GM18508 (cell line): Measurements from ENCODE around the gene PPP1R14B.

Experiments used
- ATAC-seq: cut with Tn5 transposase; IDR thresholded peaks from one replicate; pipeline ENCODE4 v1.9.1; 2021; ENCODE audit warnings: moderate number of reproducible peaks; ENCODE audit not compliant: insufficient read depth, unreplicated experiment

PPP1R14B gene, protein sequence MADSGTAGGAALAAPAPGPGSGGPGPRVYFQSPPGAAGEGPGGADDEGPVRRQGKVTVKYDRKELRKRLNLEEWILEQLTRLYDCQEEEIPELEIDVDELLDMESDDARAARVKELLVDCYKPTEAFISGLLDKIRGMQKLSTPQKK

DNA sequence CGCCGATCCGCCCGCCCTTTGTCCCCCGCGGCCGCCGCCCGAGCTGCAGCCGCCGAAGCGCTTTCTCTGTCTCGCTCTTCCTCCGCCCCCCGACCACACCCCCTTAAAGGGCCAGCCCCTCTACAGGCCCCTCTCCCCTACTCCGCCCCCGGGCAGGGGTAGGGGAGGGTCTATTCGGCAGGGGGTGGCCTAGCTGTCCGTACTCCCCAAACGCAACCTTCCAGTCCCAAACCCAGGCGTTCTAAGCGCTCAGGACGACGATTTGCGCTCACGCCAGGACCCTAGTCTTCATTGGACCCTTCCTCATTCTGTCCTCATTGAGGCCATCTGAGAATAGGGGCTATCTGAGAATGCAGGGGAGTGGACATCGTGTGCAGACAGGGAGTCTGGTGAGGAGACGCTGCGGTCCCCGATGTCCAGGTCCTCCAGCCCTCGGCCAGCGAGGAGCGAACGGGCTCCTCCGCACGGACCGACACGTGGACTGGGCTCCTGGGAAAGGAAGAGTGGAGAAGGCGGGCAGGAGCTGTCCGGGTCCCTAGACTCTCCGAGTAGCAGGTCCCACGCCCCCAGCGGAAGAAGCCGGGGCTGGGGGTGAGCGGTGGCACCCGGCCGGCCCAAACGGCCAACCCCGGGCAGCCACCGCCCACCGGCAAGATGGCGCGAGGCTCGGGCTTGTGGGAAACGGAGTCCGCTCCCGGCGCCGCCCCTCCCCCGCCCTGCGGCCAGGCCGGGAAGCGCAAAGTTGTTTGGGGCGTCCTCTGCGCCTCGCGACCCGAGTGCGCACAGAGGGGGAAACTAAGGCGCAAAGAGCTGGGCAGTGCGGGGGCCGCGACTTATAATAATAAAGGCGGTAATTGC, at the start of gene PPP1R14B:
TSS of gene PPP1R14B (minus strand) at position 73 of the 858 bp plus-strand sequence. CDS start 270 bp downstream, outside the sequence.
- no peak for ATAC-seq

DNA sequence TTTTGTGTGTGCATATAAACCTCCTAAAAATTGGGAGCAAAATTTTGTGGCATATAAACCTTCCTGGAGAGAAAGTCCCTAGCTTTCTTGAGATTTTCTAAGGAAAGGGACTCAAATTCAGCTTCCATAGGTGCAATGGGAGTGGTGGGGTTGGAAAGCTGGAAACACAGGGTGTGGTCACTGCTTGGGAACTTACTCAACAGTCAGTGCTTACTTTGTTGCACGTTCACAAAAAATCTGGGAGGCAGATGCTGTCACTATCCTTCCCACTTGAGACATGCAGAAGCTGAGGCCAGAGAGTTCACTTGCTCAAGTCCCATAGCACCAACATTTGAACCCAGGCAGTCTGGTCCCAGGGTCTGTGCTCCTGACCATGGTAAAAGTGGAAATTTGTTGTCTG, 49.5 kb upstream of the PPP1R14B start:
- ATAC-seq, result no peak

DNA sequence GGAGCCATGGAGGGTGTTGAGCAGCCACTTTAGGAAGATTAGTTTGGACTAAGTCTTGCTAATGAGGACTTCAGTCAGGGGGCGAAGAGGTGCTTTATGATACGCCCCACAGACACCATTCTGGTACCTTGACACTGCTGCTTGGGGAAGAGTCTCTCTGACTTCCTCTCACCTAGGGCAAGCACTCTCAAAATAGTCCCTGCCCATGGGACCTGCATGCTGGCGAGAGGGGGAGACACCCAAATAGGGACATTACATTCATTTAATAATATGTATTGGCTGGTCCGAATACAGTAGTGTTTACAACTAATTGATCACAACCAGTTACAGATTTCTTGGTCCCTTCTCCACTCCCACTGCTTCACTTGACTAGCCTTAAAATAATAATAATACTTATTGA, 49.0 kb upstream of the PPP1R14B start:
- no peak for ATAC-seq

DNA sequence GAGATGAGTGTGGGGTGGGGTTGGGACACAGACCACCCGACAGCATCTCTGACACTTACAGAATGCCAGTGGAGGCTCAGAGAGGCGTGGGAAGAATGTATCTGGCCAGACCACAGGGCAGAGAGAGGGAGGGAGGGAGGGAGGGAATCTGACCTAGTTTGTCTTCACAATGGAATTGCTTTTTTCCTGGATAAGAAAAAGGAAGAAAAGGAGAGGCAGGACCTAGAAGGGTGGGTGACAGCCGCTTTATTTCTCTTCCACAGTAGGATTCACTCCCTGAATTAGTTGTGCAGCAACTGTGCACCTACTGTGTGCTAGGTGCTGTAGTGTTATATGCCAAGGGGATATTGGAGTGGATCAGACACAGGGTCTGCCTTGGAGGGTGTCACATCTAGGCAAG, 48.0 kb upstream of the PPP1R14B start:
- ATAC-seq, result no peak

DNA sequence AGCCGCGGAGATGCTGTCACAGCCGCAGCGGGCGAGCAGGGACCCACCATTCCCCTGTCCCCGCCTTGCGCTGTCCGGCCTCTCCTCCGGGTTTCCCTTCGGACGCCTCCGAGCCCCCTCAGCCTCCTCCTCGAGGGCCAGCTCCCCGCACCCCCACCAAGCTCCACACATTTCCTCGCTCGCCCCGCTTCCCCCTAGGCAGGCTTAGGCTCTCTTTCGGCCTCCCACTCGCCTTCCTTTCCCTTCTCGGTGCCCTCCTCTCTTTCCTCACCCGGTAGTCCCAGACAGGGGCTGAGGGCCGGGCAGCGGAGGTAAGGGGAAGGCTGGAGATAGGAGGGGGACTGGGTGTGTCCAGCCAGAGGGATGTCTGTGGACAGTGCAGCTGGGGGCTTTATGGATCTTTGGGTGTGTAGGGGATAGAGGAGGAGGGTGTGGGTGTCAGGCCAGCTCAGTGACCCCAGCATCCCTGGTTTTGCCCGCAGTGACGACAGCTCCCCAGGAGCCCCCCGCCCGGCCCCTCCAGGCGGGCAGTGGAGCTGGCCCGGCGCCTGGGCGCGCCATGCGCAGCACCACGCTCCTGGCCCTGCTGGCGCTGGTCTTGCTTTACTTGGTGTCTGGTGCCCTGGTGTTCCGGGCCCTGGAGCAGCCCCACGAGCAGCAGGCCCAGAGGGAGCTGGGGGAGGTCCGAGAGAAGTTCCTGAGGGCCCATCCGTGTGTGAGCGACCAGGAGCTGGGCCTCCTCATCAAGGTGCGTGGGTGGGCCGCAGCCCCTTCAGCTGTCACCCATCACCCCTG, 45.9 kb upstream of the PPP1R14B start:
- no peak for ATAC-seq

DNA sequence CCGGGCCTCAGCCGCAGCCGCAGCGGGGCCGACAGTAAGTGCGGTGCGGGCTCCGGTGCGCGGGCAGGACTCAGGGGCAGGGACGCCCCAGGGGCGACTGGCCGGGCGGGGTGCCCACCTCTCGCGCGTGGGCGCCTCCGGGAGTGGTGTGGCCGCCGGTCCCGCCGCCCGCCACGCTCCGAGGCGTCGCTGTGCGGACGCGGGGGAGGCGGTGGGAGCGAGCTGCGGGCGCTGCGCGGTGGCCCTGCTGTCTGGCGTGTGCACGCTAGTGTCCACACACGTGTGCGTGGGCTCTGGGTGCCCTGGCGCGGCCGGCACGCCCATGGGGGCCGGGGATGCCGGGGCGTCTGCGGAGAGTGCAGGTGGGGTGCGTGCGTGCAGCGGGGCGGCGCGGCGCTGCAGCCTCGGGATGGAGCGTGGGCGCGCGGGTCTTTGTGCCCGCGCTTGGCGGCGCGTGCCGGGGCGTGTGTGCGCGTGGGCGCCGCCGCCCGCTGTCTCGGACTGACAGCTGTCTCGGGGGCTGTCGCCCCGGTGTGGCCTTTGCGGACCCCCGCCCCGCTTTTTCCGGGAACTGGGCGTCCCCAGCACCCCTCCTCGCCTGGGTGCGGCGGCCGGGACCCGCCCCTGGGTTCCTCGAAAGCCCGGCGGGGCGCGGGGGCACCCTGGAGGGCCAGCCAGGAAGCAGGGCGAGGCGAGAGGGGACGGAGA, 45.2 kb upstream of the PPP1R14B start:
- ATAC-seq, result no peak

DNA sequence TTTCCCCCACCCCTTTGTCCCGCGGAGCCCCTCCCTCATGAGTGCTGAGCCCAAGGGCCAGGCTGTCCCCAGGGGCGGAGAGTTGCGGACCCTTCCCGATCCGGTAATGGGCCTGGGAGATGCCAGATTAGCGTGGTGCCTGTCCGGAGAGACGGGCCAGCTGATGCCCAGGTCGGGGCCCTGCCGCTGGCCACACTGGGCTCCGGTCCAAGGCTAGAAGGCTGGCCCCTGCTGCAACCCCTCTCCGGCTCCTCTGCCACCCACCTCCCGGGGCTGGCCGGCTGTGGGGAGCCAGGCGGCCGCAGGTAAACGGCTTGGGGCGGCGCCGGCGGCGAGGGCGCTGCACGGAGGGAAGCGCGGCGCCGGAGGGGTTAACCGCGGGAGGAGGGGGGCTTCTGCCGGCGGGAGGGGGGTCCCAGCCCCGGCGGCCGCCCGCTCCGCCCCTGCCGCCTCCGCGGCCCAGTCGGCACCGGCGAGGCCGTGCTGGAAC, 44.6 kb upstream of the PPP1R14B start, which contains the start of gene KCNK4:
TSS of gene KCNK4 (plus strand) at position 41 of the 490 bp plus-strand sequence. CDS start 1,717 bp downstream, outside the sequence.
- ATAC-seq, result no peak

DNA sequence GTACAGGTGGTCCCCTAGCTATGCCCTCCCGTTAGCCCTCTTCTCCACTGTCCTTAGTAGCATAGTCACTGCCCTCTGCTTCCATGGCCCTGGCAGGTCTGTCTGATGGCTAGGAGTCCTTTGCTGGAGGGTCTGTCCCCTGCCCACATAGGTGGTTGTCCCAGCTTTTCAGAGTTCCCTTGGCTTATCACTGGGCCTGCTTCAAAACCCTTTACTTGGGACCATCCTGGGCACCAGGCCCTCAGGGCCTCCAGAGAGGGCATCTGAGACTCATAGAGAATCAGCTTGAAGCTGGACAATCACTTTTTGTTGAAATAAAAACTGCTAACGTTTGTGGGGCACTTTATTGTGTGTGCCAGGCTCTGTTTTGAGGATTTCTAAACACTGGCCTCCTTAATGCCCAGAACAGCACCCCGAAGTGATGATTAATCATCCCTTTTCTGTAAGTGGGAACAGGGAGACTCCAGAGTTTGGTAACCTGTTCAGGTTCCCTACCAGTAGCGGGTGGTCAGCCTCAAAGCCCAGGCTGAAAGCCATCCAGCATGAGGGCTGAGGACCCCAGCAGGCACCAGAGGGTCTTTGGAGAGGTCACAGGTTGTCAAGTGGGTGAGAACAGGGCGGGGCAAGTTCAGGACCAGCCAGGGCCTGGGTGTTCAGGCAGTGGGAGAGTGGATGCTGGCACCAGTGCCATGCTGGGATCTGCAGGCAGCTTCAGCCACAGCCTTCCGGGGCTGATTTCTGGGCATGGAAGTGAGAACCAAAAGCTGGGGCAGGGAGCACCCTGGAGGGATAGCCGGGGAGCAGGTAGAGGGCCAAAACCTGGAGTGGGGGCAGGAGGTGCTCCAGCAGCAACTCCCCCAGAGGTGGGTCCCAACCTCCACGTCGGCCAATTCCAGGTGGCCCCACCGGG, 43.9 kb upstream of the PPP1R14B start:
- ATAC-seq, result no peak

DNA sequence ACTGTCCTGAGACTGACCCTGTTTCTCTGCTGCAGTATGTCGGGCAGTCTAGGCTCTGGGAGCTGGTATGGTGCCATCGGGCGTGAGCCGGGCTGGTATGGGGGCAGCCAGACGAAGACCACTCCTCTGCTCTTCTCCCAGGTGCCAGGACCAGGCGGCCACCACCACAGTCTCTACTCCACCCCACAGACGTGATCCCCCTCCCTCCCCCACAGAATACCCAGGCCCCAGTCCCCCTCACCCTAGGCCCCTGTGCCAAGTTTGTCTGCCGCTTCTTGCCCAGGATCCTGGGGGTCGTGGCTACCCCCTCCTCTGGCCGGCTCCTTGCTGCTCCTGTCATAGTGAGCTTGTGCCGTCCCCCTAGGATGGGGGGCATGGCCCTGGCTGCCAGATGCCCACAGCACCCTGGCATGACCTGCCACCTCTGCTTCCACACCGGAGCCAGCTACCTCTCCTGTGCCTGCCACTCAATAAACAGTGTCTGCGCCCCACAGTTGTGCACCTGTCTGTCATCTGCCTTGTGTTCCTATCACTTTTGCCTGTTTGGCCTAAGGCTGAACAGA, 42.3 kb upstream of the PPP1R14B start:
- ATAC-seq, result no peak

DNA sequence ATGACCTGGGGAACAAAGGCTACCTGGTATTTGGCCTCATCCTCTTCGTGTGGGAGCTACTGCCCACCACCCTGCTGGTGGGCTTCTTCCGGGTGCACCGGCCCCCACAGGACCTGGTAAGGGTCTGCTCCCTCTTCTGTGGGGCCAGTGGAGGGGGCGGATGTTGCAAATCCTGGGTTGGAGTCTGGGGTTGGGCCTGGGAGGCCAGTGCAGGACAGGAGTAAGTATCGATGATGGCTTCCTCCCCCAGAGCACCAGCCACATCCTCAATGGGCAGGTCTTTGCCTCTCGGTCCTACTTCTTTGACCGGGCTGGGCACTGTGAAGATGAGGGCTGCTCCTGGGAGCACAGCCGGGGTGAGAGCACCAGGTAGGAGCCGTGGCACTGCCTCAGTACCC, 41.6 kb upstream of the PPP1R14B start:
- ATAC-seq, result no peak

DNA sequence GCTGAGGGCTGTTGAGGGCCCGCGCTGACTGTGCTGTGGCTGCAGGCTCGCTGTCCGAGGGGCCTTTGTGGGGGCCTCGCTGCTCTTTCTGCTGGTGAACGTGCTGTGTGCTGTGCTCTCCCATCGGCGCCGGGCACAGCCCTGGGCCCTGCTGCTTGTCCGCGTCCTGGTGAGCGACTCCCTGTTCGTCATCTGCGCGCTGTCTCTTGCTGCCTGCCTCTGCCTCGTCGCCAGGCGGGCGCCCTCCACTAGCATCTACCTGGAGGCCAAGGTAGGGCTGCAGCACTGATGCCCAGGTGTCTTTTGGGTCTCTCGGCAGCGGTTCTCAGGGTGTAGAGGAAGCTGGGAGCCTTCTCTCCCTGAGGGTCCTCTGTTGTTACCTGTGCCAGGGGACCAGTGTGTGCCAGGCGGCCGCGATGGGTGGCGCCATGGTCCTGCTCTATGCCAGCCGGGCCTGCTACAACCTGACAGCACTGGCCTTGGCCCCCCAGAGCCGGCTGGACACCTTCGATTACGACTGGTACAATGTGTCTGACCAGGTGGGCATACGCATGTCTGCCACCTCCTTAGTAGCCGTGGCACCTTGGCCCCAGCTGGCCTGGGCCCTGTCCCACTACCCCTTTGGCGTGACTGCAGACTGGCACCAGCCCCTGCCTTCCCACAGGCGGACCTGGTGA, 41.1 kb upstream of the PPP1R14B start:
- ATAC-seq, result no peak

DNA sequence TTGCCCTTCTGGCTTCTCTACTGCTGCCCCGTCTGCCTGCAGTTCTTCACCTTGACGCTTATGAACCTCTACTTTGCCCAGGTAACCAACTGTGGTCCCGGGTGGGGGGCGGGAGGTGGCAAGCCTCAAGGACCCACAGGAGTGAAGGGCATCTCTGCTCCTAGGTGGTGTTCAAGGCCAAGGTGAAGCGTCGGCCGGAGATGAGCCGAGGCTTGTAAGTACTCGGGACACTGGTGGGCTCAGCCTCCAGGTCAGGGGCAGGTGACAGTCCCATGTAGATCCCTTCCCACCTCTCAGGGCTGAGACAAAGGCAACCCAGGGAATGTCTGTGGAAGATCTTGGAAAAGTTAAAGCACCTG, 40.0 kb upstream of the PPP1R14B start:
- ATAC-seq, result no peak

DNA sequence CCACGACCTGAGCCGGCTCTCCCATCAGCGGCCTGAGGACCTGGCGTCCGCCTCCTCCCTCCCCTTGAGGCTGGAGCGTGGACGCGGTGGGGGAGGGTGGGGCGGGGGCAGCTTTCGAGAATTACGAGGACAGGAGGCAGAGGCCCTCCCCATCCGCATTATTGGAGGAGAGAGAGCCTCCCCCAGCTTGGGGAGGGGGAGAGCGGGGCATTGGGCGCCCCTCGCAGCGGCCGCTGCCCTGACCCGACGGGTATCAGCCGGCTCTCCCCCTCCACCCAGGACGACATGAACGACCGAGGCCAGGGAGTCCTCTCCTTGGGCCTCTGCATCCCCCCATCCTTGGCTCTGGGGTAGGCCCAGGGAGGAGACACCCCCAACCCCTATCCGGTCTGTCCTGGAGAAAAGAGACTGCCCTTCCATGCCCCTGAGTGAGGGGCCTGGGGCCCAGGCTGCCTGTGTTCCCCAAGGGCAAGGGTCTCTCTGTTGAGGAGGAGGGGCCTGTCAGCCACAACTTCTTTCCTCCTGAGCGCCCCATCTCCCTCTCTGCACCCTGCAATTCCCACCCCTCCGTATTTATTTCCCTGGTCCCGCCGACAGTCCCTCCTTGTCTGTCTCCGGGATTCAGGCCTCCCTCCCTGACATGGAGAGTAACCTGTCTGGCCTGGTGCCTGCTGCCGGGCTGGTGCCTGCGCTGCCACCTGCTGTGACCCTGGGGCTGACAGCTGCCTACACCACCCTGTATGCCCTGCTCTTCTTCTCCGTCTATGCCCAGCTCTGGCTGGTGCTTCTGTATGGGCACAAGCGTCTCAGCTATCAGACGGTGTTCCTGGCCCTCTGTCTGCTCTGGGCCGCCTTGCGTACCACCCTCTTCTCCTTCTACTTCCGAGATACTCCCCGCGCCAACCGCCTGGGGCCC, 39.4 kb upstream of the PPP1R14B start:
- ATAC-seq, result no peak

DNA sequence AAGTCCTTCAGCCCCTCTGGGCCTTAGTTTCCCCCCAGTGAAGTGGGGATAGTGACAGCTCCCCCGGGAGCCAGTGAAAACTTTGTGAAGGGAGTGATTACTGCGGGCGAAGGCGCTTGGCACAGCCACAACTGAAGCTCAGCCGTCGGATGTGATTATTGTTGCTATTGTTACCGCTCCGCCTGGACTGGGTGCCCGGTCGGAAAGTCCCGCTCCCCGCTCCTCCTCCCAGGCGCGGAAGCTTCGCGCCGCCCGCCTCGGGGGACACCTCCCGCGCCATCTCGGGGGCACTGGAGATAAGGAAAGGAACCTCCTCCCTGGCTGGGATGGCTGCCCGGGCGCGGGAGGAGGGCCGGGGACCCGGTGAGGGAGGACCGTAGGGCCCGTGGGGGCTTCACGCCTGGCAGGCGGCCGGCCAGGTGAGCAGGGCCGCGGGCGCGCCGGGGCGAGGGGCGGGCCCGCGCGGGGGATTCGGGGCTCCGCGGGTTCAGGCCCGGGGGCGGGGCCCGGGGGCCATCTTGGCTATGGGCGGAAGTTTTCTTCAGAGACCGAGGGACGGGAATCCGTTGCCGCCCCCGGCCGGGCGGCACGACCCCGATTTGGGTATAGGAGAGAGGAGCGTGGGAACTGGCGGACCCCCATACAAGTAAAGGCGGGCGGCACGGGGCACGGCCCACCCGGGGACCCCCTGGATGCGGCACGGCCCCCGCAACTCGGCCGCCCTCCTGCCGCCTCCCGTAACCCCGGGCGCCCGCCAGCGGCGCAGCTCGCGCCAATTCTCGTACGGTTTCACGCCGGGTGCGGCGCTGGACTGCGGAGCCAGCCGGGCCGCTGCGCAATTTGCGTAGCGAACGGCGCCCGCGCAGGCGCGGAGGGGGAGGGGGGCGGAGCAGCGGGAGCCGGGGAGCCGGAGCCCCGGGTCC, 38.5 kb upstream of the PPP1R14B start, which contains the start of gene GPR137:
TSS of gene GPR137 (plus strand) at position 887 of the 923 bp plus-strand sequence. CDS start 677 bp downstream, outside the sequence.
- ATAC-seq, result no peak

DNA sequence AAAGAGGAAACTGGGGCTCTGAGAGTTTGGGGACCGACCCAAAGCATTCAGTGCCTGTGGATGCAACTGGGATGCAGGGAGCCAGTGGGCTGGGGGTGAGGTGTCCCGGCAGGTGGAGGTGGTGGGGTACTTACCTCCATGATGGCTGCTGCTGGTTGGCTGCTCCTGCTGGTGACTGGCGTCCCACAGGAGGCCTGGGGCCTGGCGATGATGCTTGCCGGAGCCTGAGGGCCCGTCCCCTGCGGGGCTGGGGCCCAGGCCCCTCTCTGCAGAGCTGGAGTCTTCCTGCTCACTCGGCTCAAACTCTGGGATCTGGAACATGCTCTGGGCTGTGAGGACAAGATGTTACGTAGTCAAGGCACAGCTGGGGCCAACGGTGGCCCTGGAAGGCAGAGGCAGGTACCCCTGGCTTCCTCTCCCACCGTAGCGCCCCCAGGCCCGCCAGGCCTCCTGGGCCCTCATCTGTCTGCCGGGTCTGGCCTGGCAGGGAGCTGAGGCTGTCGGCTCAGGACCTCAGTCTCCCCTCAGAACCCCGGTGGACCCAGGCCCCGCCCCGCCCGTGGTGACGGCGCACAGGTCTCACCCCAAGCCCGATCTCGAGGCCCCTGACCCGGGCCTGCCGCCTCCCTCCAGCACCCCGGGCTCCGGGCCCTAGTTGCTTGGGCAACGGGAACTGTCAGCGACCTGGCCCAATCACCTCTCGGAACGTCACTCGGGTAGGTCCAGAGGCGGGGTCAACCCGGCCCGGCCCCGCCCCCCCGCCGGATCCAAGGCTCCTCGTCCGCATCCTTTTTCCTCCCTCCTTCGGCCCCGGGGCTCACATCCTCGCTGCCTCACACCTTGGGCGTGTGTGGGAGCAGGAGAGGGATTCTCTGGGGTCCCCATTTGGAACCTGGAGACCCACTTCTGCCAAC, 37.6 kb upstream of the PPP1R14B start, which contains the start of gene BAD:
TSS of gene BAD (minus strand) at position 618 of the 914 bp plus-strand sequence. CDS start at position 321, 297 bp downstream.
- no peak for ATAC-seq
